Liver (tissue), 3 donors: Measurements from ENCODE around the gene CHRM1.
"Not testable (repeated sequence)": the region's sequence is repeated elsewhere in the genome, so short reads cannot be mapped to it uniquely, and the experiment has no call there.

Experiments used
- EGR1 ChIP-seq, 2 donors: IDR thresholded peaks; 2 replicates each; pipeline ENCODE4 v1.6.1; 2016 to 2018; ENCODE audit warnings: antibody characterized with exemption in 2 of 2, low read depth in 2 of 2
- FOXA1 ChIP-seq: IDR thresholded peaks from 2 replicates; pipeline ENCODE4 v1.6.1; 2016; ENCODE audit warnings: antibody characterized with exemption
- GABPA ChIP-seq, 2 donors: IDR thresholded peaks in 1 of 2; conservative IDR thresholded peaks in 1 of 2; 2 replicates each; pipeline ENCODE4 v1.6.1; 2016; ENCODE audit warnings: antibody characterized with exemption in 2 of 2, mild to moderate bottlenecking in 1 of 2, moderate library complexity in 1 of 2
- HNF4A ChIP-seq, 2 donors: conservative IDR thresholded peaks; 2 replicates each; pipeline ENCODE4 v1.6.1; 2016; ENCODE audit warnings: antibody characterized with exemption in 2 of 2, mild to moderate bottlenecking in 2 of 2
- HNF4G ChIP-seq: IDR thresholded peaks from 2 replicates; pipeline ENCODE4 v1.6.1; 2016; ENCODE audit warnings: antibody characterized with exemption
- JUND ChIP-seq, 2 donors: IDR thresholded peaks; 2 replicates each; pipeline ENCODE4 v1.6.1; 2016; ENCODE audit warnings: antibody characterized with exemption in 2 of 2
- RAD21 ChIP-seq, 2 donors: IDR thresholded peaks; 2 replicates each; pipeline ENCODE4 v1.6.1; 2016; ENCODE audit warnings: antibody characterized with exemption in 2 of 2, mild to moderate bottlenecking in 2 of 2
- REST ChIP-seq: IDR thresholded peaks from 2 replicates; pipeline ENCODE4 v1.6.1; 2016; ENCODE audit warnings: antibody characterized with exemption, mild to moderate bottlenecking
- SP1 ChIP-seq: IDR thresholded peaks from 2 replicates; pipeline ENCODE4 v1.6.1; 2018; ENCODE audit warnings: antibody characterized with exemption, mild to moderate bottlenecking
- TAF1 ChIP-seq: conservative IDR thresholded peaks from 2 replicates; pipeline ENCODE4 v1.6.1; 2016; ENCODE audit warnings: antibody characterized with exemption, mild to moderate bottlenecking
- YY1 ChIP-seq: IDR thresholded peaks from 2 replicates; pipeline ENCODE4 v1.6.1; 2016; ENCODE audit warnings: antibody characterized with exemption, mild to moderate bottlenecking
- TF ChIP-seq, protein P1 (sequence below): fragments of 150-350 bp; IDR thresholded peaks from 2 replicates; pipeline ENCODE4 v1.5.1; 2017; ENCODE audit warnings: improper control_type of control experiment, low read depth, low read length; ENCODE audit not compliant: missing input control
- TF ChIP-seq, protein P2 (sequence below): IDR thresholded peaks from 2 replicates; pipeline ENCODE4 v1.6.1; 2016; ENCODE audit warnings: antibody characterized with exemption
- TF ChIP-seq, protein P3 (sequence below): IDR thresholded peaks from 2 replicates; pipeline ENCODE4 v1.6.1; 2016; ENCODE audit warnings: antibody characterized with exemption
- donor health status: healthy.
- donor health status: healthy.

- TF ChIP-seq, protein P1, sequence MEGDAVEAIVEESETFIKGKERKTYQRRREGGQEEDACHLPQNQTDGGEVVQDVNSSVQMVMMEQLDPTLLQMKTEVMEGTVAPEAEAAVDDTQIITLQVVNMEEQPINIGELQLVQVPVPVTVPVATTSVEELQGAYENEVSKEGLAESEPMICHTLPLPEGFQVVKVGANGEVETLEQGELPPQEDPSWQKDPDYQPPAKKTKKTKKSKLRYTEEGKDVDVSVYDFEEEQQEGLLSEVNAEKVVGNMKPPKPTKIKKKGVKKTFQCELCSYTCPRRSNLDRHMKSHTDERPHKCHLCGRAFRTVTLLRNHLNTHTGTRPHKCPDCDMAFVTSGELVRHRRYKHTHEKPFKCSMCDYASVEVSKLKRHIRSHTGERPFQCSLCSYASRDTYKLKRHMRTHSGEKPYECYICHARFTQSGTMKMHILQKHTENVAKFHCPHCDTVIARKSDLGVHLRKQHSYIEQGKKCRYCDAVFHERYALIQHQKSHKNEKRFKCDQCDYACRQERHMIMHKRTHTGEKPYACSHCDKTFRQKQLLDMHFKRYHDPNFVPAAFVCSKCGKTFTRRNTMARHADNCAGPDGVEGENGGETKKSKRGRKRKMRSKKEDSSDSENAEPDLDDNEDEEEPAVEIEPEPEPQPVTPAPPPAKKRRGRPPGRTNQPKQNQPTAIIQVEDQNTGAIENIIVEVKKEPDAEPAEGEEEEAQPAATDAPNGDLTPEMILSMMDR, result not testable (repeated sequence)
- TF ChIP-seq EGR1 (IDR thresholded peaks at IDR 0.05; ENCODE audit: low read depth in 2 of 2); REST; GABPA (IDR thresholded peaks at IDR 0.05 in 1 of 2, conservative IDR thresholded peaks at IDR 0.05 in 1 of 2); SP1; TAF1; RAD21 (IDR thresholded peaks at IDR 0.05); JUND (IDR thresholded peaks at IDR 0.05); YY1; HNF4G; FOXA1; HNF4A (conservative IDR thresholded peaks at IDR 0.05): not testable (repeated sequence)
- TF ChIP-seq, protein P2, sequence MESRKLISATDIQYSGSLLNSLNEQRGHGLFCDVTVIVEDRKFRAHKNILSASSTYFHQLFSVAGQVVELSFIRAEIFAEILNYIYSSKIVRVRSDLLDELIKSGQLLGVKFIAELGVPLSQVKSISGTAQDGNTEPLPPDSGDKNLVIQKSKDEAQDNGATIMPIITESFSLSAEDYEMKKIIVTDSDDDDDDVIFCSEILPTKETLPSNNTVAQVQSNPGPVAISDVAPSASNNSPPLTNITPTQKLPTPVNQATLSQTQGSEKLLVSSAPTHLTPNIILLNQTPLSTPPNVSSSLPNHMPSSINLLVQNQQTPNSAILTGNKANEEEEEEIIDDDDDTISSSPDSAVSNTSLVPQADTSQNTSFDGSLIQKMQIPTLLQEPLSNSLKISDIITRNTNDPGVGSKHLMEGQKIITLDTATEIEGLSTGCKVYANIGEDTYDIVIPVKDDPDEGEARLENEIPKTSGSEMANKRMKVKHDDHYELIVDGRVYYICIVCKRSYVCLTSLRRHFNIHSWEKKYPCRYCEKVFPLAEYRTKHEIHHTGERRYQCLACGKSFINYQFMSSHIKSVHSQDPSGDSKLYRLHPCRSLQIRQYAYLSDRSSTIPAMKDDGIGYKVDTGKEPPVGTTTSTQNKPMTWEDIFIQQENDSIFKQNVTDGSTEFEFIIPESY, result not testable (repeated sequence)
- TF ChIP-seq, protein P3, sequence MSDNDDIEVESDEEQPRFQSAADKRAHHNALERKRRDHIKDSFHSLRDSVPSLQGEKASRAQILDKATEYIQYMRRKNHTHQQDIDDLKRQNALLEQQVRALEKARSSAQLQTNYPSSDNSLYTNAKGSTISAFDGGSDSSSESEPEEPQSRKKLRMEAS, result not testable (repeated sequence)
Observed at GRCh38 chr11:62861564-62862192, 59.5 kb downstream of the CHRM1 start.
